ENCODE data around the gene RNF13.
"Not testable (repeated sequence)": the region's sequence is repeated elsewhere in the genome, so short reads cannot be mapped to it uniquely, and the experiment has no call there.

Gene RNF13

GRCh38 chr3:149819432-149819831, 6.4 kb downstream of the RNF13 start:
- no peaks in the 10 kb centered on the region for H3K27me3 ChIP-seq (ENCODE audit: control insufficient read depth in 1 of 2, insufficient read depth in 2 of 2, low read length in 2 of 2)
- no peak overlapping the region for H3K27ac ChIP-seq (ENCODE audit: low read depth, low read length)
- no peak overlapping the region for H3K9ac ChIP-seq (ENCODE audit: low read length)
- no peak overlapping the region for H3K4me3 ChIP-seq (ENCODE audit: low read depth in 1 of 2, low read length in 2 of 2)
- H3K9me3 ChIP-seq (ENCODE audit: low read length) = no peaks in the 10 kb centered on the region
- no peaks in the 10 kb centered on the region for H3K36me3 ChIP-seq (ENCODE audit: insufficient read depth, low read length)
- peaks cover 36% of the 10 kb centered on the region for H3K4me1 ChIP-seq (ENCODE audit: insufficient read depth, low read length)

- Histone ChIP-seq H3K27ac (ENCODE audit: low read depth, low read length) (no peak overlapping the region), H3K9ac (ENCODE audit: low read length) (no peak overlapping the region), H3K9me3 (ENCODE audit: low read length) (no peaks in the 10 kb centered on the region), H3K4me1 (ENCODE audit: insufficient read depth, low read length) (peaks cover 28% of the 10 kb centered on the region), H3K36me3 (ENCODE audit: insufficient read depth, low read length) (no peaks in the 10 kb centered on the region), H3K27me3 (ENCODE audit: control insufficient read depth in 1 of 2, insufficient read depth in 2 of 2, low read length in 2 of 2) (no peaks in the 10 kb centered on the region), H3K4me3 (ENCODE audit: low read depth in 1 of 2, low read length in 2 of 2) (no peak overlapping the region)
Measured at GRCh38 chr3:149820183-149820582, 7.2 kb downstream of the RNF13 start.

- H3K4me3 ChIP-seq (ENCODE audit: low read depth in 1 of 2, low read length in 2 of 2) = no peak overlapping the region
- no peaks in the 10 kb centered on the region for H3K36me3 ChIP-seq (ENCODE audit: insufficient read depth, low read length)
- H3K27ac ChIP-seq (ENCODE audit: low read depth, low read length) = no peak overlapping the region
- no peaks in the 10 kb centered on the region for H3K27me3 ChIP-seq (ENCODE audit: control insufficient read depth in 1 of 2, insufficient read depth in 2 of 2, low read length in 2 of 2)
- H3K4me1 ChIP-seq (ENCODE audit: insufficient read depth, low read length) = peaks cover 17% of the 10 kb centered on the region
- H3K9me3 ChIP-seq (ENCODE audit: low read length) = no peaks in the 10 kb centered on the region
- H3K9ac ChIP-seq (ENCODE audit: low read length) = no peak overlapping the region
Measured at GRCh38 chr3:149826636-149827035, 13.6 kb downstream of the RNF13 start.

GRCh38 chr3:149828390-149828789, 15.4 kb downstream of the RNF13 start:
- H3K9me3 ChIP-seq (ENCODE audit: low read length) = peaks cover 3% of the 10 kb centered on the region
- no peaks in the 10 kb centered on the region for H3K27me3 ChIP-seq (ENCODE audit: control insufficient read depth in 1 of 2, insufficient read depth in 2 of 2, low read length in 2 of 2)
- H3K9ac ChIP-seq (ENCODE audit: low read length) = no peak overlapping the region
- H3K27ac ChIP-seq (ENCODE audit: low read depth, low read length) = no peak overlapping the region
- peaks cover 17% of the 10 kb centered on the region for H3K4me1 ChIP-seq (ENCODE audit: insufficient read depth, low read length)
- H3K36me3 ChIP-seq (ENCODE audit: insufficient read depth, low read length) = no peaks in the 10 kb centered on the region
- H3K4me3 ChIP-seq (ENCODE audit: low read depth in 1 of 2, low read length in 2 of 2) = no peak overlapping the region

GRCh38 chr3:149829631-149830030, 16.6 kb downstream of the RNF13 start:
- H3K27me3 ChIP-seq (ENCODE audit: control insufficient read depth in 1 of 2, insufficient read depth in 2 of 2, low read length in 2 of 2); H3K36me3 ChIP-seq (ENCODE audit: insufficient read depth, low read length); H3K27ac ChIP-seq (ENCODE audit: low read depth, low read length); H3K9me3 ChIP-seq (ENCODE audit: low read length); H3K4me3 ChIP-seq (ENCODE audit: low read depth in 1 of 2, low read length in 2 of 2); H3K9ac ChIP-seq (ENCODE audit: low read length): not testable (repeated sequence)
- H3K4me1 ChIP-seq (ENCODE audit: insufficient read depth, low read length) = peaks cover 17% of the 10 kb centered on the region

GRCh38 chr3:149830902-149831301, 17.9 kb downstream of the RNF13 start:
- Histone ChIP-seq H3K4me1 (ENCODE audit: insufficient read depth, low read length) (peaks cover 15% of the 10 kb centered on the region), H3K9me3 (ENCODE audit: low read length) (peaks cover 5% of the 10 kb centered on the region)

GRCh38 chr3:149831321-149831720, 18.3 kb downstream of the RNF13 start:
- H3K4me3 ChIP-seq (ENCODE audit: low read depth in 1 of 2, low read length in 2 of 2) = no peak overlapping the region
- no peaks in the 10 kb centered on the region for H3K27me3 ChIP-seq (ENCODE audit: control insufficient read depth in 1 of 2, insufficient read depth in 2 of 2, low read length in 2 of 2)
- H3K9me3 ChIP-seq (ENCODE audit: low read length) = peaks cover 5% of the 10 kb centered on the region
- H3K36me3 ChIP-seq (ENCODE audit: insufficient read depth, low read length) = no peaks in the 10 kb centered on the region
- no peak overlapping the region for H3K27ac ChIP-seq (ENCODE audit: low read depth, low read length)
- H3K9ac ChIP-seq (ENCODE audit: low read length) = no peak overlapping the region
- H3K4me1 ChIP-seq (ENCODE audit: insufficient read depth, low read length) = peaks cover 10% of the 10 kb centered on the region

More at GRCh38 chr3:149830902-149831301, 17.9 kb downstream of the RNF13 start:
- Histone ChIP-seq H3K9ac (ENCODE audit: low read length) (no peak overlapping the region), H3K36me3 (ENCODE audit: insufficient read depth, low read length) (no peaks in the 10 kb centered on the region), H3K27me3 (ENCODE audit: control insufficient read depth in 1 of 2, insufficient read depth in 2 of 2, low read length in 2 of 2) (no peaks in the 10 kb centered on the region), H3K4me3 (ENCODE audit: low read depth in 1 of 2, low read length in 2 of 2) (no peak overlapping the region), H3K27ac (ENCODE audit: low read depth, low read length) (no peak overlapping the region)

GRCh38 chr3:149832086-149832485, 19.1 kb downstream of the RNF13 start:
- H3K9me3 ChIP-seq (ENCODE audit: low read length) = peaks cover 5% of the 10 kb centered on the region
- peaks cover 7% of the 10 kb centered on the region for H3K4me1 ChIP-seq (ENCODE audit: insufficient read depth, low read length)
- H3K4me3 ChIP-seq (ENCODE audit: low read depth in 1 of 2, low read length in 2 of 2) = no peak overlapping the region
- no peaks in the 10 kb centered on the region for H3K36me3 ChIP-seq (ENCODE audit: insufficient read depth, low read length)
- H3K9ac ChIP-seq (ENCODE audit: low read length) = no peak overlapping the region
- no peak overlapping the region for H3K27ac ChIP-seq (ENCODE audit: low read depth, low read length)
- no peaks in the 10 kb centered on the region for H3K27me3 ChIP-seq (ENCODE audit: control insufficient read depth in 1 of 2, insufficient read depth in 2 of 2, low read length in 2 of 2)

GRCh38 chr3:149833241-149833640, 20.2 kb downstream of the RNF13 start:
- H3K4me3 ChIP-seq (ENCODE audit: low read depth in 1 of 2, low read length in 2 of 2) = no peak overlapping the region
- H3K9ac ChIP-seq (ENCODE audit: low read length) = no peak overlapping the region
- H3K9me3 ChIP-seq (ENCODE audit: low read length) = peaks cover 5% of the 10 kb centered on the region
- peaks cover 7% of the 10 kb centered on the region for H3K4me1 ChIP-seq (ENCODE audit: insufficient read depth, low read length)
- H3K27ac ChIP-seq (ENCODE audit: low read depth, low read length) = no peak overlapping the region
- H3K36me3 ChIP-seq (ENCODE audit: insufficient read depth, low read length) = no peaks in the 10 kb centered on the region
- no peaks in the 10 kb centered on the region for H3K27me3 ChIP-seq (ENCODE audit: control insufficient read depth in 1 of 2, insufficient read depth in 2 of 2, low read length in 2 of 2)

GRCh38 chr3:149838491-149838890, 25.5 kb downstream of the RNF13 start:
- not testable (repeated sequence) for H3K4me1 ChIP-seq (ENCODE audit: insufficient read depth, low read length); H3K9ac ChIP-seq (ENCODE audit: low read length); H3K4me3 ChIP-seq (ENCODE audit: low read depth in 1 of 2, low read length in 2 of 2); H3K36me3 ChIP-seq (ENCODE audit: insufficient read depth, low read length); H3K27me3 ChIP-seq (ENCODE audit: control insufficient read depth in 1 of 2, insufficient read depth in 2 of 2, low read length in 2 of 2); H3K9me3 ChIP-seq (ENCODE audit: low read length); H3K27ac ChIP-seq (ENCODE audit: low read depth, low read length)

GRCh38 chr3:149839469-149839868, 26.5 kb downstream of the RNF13 start:
- H3K27me3 ChIP-seq (ENCODE audit: control insufficient read depth in 1 of 2, insufficient read depth in 2 of 2, low read length in 2 of 2); H3K9me3 ChIP-seq (ENCODE audit: low read length); H3K27ac ChIP-seq (ENCODE audit: low read depth, low read length); H3K36me3 ChIP-seq (ENCODE audit: insufficient read depth, low read length); H3K9ac ChIP-seq (ENCODE audit: low read length); H3K4me3 ChIP-seq (ENCODE audit: low read depth in 1 of 2, low read length in 2 of 2): not testable (repeated sequence)
- H3K4me1 ChIP-seq (ENCODE audit: insufficient read depth, low read length) = peaks cover 14% of the 10 kb centered on the region

- peaks cover 18% of the 10 kb centered on the region for H3K4me1 ChIP-seq (ENCODE audit: insufficient read depth, low read length)
- no peak overlapping the region for H3K9ac ChIP-seq (ENCODE audit: low read length)
- H3K4me3 ChIP-seq (ENCODE audit: low read depth in 1 of 2, low read length in 2 of 2) = no peak overlapping the region
- no peaks in the 10 kb centered on the region for H3K27me3 ChIP-seq (ENCODE audit: control insufficient read depth in 1 of 2, insufficient read depth in 2 of 2, low read length in 2 of 2)
- no peak overlapping the region for H3K27ac ChIP-seq (ENCODE audit: low read depth, low read length)
- H3K9me3 ChIP-seq (ENCODE audit: low read length) = no peaks in the 10 kb centered on the region
- H3K36me3 ChIP-seq (ENCODE audit: insufficient read depth, low read length) = no peaks in the 10 kb centered on the region
Measured at GRCh38 chr3:149839896-149840295, 26.9 kb downstream of the RNF13 start.
